Measurements from ENCODE around the gene TGFB2. TPM values are rescaled to one million over a fixed set of nuclear protein-coding genes. Genes with fewer than 3 reads are reported as not detected.

TGFB2 gene
- polyA plus RNA-seq, 6 donors from 2014 or later: 0.23 to 1.1 (median 0.43) TPM; not detected in 1

- peaks cover 0 to 3% (median 0%) of the 10 kb centered on the region in 3 donors for H3K4me1 Mint-ChIP-seq
- ATAC-seq (ENCODE audit: low read depth in 2 of 2): no peak
- peaks cover 0 to 10% of the 10 kb centered on the region in 2 donors for H3K36me3 Mint-ChIP-seq
- H3K4me3 Mint-ChIP-seq: no peak overlapping the region
- DNase-seq: no peak
- no peaks in the 10 kb centered on the region for H3K27me3 Mint-ChIP-seq
- H3K9me3 Mint-ChIP-seq: peaks cover 0 to 2% (median 0%) of the 10 kb centered on the region in 7 donors
- H3K27ac Mint-ChIP-seq: no peak overlapping the region
Measured at GRCh38 chr1:218411101-218411500, 66.0 kb downstream of the TGFB2 start.

- H3K4me1 Mint-ChIP-seq: peaks cover 0 to 3% (median 0%) of the 10 kb centered on the region in 3 donors
- H3K27me3 Mint-ChIP-seq: no peaks in the 10 kb centered on the region
- H3K27ac Mint-ChIP-seq: no peak overlapping the region
- peaks cover 6 to 11% of the 10 kb centered on the region in 2 donors for H3K36me3 Mint-ChIP-seq
- ATAC-seq (ENCODE audit: low read depth in 2 of 2): no peak
- H3K4me3 Mint-ChIP-seq: no peak overlapping the region
- peaks cover 0 to 12% (median 5%) of the 10 kb centered on the region in 7 donors for H3K9me3 Mint-ChIP-seq
- no peak for DNase-seq
Measured at GRCh38 chr1:218412171-218412570, 67.0 kb downstream of the TGFB2 start.

DNA sequence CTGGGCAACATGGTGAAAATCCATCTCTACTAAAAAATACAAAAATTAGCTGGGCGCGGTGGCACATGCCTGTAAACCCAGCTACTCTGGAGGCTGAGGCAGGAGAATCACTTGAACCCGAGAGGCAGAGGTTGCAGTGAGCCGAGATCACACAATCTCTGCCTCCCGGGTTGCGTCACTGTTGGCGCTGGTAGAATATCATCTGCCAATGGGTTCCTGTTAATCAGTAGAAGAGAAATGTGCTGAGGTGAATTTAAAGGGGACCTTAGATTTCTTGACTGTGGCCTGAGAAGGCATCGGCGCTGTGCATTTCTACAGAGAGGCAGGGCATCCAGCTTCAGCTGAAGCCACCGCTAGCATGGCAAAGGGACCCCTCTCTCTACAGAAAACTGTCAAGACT is 68.0 kb downstream of the TGFB2 start:
- H3K27ac Mint-ChIP-seq: no peak overlapping the region
- no peaks in the 10 kb centered on the region for H3K27me3 Mint-ChIP-seq
- no peak for ATAC-seq (ENCODE audit: low read depth in 2 of 2)
- H3K4me1 Mint-ChIP-seq: peaks cover 0 to 3% (median 0%) of the 10 kb centered on the region in 3 donors
- DNase-seq: no peak
- peaks cover 4 to 19% (median 6%) of the 10 kb centered on the region in 7 donors for H3K9me3 Mint-ChIP-seq
- no peak overlapping the region for H3K4me3 Mint-ChIP-seq
- H3K36me3 Mint-ChIP-seq: peaks cover 7 to 12% of the 10 kb centered on the region in 2 donors

- Mint-ChIP-seq H3K9me3 (peaks cover 5 to 26% (median 13%) of the 10 kb centered on the region in 7 donors), H3K4me3 (no peak overlapping the region), H3K27me3 (no peaks in the 10 kb centered on the region), H3K27ac (peak overlapping the region in 1 of 6 donors; percentile 39), H3K36me3 (peaks cover 7 to 11% of the 10 kb centered on the region in 2 donors), H3K4me1 (peaks cover 0 to 3% (median 0%) of the 10 kb centered on the region in 3 donors)
- DNase-seq: no peak
- ATAC-seq (ENCODE audit: low read depth in 2 of 2): no peak
Measured at GRCh38 chr1:218414060-218414728, 69.1 kb downstream of the TGFB2 start.

DNA sequence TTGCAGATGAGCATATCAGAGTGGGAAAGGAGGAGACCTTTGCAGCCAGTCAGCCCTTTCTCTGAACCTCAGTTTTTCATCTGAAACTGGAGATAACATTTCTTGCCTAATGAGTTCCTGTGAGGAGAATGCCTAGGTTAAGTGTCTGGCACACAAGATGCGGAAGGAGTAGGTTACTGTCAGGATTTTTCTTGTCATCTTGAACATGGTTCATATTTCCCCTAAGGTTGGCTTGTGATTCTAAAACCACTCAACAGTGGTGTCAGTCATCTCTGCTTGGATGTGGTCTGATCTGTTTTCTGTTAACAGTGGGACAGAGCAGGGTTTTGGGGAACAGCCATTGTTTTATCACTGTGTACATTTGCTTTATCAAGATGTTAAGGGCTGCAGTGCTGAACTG is 70.6 kb downstream of the TGFB2 start:
- no peak for DNase-seq
- Mint-ChIP-seq H3K9me3 (peaks cover 5 to 28% (median 13%) of the 10 kb centered on the region in 7 donors), H3K36me3 (peaks cover 7 to 8% of the 10 kb centered on the region in 2 donors), H3K4me1 (peaks cover 0 to 3% (median 0%) of the 10 kb centered on the region in 3 donors), H3K4me3 (no peak overlapping the region), H3K27ac (peak overlapping the region in 1 of 6 donors; percentile 21), H3K27me3 (no peaks in the 10 kb centered on the region)
- ATAC-seq (ENCODE audit: low read depth in 2 of 2): no peak

- Mint-ChIP-seq H3K36me3 (peaks cover 7 to 8% of the 10 kb centered on the region in 2 donors), H3K4me3 (no peak overlapping the region), H3K9me3 (peaks cover 5 to 23% (median 12%) of the 10 kb centered on the region in 7 donors), H3K4me1 (no peaks in the 10 kb centered on the region), H3K27ac (no peak overlapping the region), H3K27me3 (no peaks in the 10 kb centered on the region)
- no peak for DNase-seq
- no peak for ATAC-seq (ENCODE audit: low read depth in 2 of 2)
Measured at GRCh38 chr1:218421531-218421930, 76.4 kb downstream of the TGFB2 start.

DNA sequence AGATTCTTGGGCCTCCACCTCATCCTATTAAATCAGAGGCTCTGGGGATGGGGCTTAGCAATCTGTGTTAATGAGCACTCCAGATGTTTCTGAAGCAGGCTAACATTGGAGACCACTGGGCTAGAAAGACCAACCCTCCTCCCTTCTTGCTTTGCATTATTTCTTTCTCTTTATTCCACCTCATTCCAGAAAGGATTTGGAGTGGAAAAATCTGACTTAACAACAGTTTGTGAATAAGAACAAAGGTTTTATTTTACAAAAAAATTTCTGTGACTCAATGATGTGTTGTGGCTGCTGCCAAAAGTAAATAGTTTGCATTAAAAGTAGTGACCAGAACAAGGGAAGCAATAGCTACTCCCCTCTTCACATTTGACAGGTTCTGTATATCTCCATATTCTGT is 79.4 kb downstream of the TGFB2 start:
- Mint-ChIP-seq H3K9me3 (no peaks in the 10 kb centered on the region), H3K4me1 (no peaks in the 10 kb centered on the region), H3K4me3 (no peak overlapping the region)

GRCh38 chr1:218425647-218426342 is 80.7 kb downstream of the TGFB2 start:
- ATAC-seq (ENCODE audit: low read depth in 2 of 2): no peak
- H3K9me3 Mint-ChIP-seq: no peaks in the 10 kb centered on the region
- DNase-seq: no peak
- H3K4me3 Mint-ChIP-seq: no peak overlapping the region
- H3K27ac Mint-ChIP-seq: no peak overlapping the region
- H3K4me1 Mint-ChIP-seq: peaks cover 0 to 4% (median 0%) of the 10 kb centered on the region in 3 donors
- H3K36me3 Mint-ChIP-seq: no peaks in the 10 kb centered on the region
- no peaks in the 10 kb centered on the region for H3K27me3 Mint-ChIP-seq

More for the DNA sequence above, 79.4 kb downstream of the TGFB2 start:
- H3K36me3 Mint-ChIP-seq: no peaks in the 10 kb centered on the region
- no peaks in the 10 kb centered on the region for H3K27me3 Mint-ChIP-seq
- ATAC-seq (ENCODE audit: low read depth in 2 of 2): no peak
- DNase-seq: no peak
- H3K27ac Mint-ChIP-seq: no peak overlapping the region

GRCh38 chr1:218426343-218426657 is 81.2 kb downstream of the TGFB2 start:
- peak overlapping the region in 1 of 6 donors; percentile 74 for H3K27ac Mint-ChIP-seq
- peaks cover 0 to 4% (median 0%) of the 10 kb centered on the region in 3 donors for H3K4me1 Mint-ChIP-seq
- DNase-seq: no peak
- no peak overlapping the region for H3K4me3 Mint-ChIP-seq
- no peak for ATAC-seq (ENCODE audit: low read depth in 2 of 2)
- H3K9me3 Mint-ChIP-seq: no peaks in the 10 kb centered on the region
- no peaks in the 10 kb centered on the region for H3K27me3 Mint-ChIP-seq
- no peaks in the 10 kb centered on the region for H3K36me3 Mint-ChIP-seq

DNA sequence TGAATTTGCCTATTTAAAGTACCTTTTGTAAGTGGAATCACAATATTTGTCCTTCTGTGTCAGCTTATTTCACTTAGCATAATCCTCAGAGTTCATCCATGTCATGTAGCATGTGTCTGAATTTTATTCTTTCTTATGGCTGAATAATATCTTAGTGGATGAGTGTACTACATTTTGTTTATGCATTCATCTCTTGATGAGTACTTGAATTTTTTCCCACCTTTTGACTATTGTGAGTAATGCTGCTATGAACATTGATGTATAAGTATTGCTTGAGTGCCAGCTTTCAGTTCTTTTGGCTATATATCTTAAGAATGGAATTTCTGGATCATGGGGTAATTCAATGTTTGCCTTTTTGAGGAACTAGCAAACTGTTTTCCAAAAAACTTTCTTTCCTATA is 84.2 kb downstream of the TGFB2 start:
- H3K27ac Mint-ChIP-seq: no peak overlapping the region
- no peaks in the 10 kb centered on the region for H3K9me3 Mint-ChIP-seq
- H3K36me3 Mint-ChIP-seq: no peaks in the 10 kb centered on the region
- no peak for ATAC-seq (ENCODE audit: low read depth in 2 of 2)
- H3K4me3 Mint-ChIP-seq: no peak overlapping the region
- no peak for DNase-seq
- peaks cover 0 to under 1% (median 0%) of the 10 kb centered on the region in 3 donors for H3K27me3 Mint-ChIP-seq
- H3K4me1 Mint-ChIP-seq: peaks cover 0 to 4% (median 0%) of the 10 kb centered on the region in 3 donors

DNA sequence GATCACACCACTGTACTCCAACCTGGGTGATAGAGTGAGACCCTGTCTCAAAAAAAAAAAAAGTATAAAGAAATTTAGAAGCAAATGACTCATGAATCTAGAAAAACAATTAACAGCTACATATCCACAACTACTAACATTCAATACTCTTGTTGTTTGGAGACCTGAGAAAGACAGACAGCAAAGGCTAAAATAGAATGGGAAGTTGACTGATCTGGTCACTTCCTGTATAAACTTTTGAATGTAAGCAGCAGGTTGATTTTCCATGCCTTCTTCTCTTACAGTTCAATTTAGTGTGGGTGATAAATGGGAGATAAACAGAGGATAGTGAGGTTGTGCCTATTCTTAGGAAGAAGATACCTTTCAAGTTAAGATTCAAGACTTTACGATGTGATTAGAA is 85.2 kb downstream of the TGFB2 start:
- Mint-ChIP-seq H3K9me3 (no peaks in the 10 kb centered on the region), H3K27me3 (peaks cover 0 to 3% (median 0%) of the 10 kb centered on the region in 3 donors), H3K36me3 (peaks cover 0 to 8% of the 10 kb centered on the region in 2 donors), H3K4me1 (peaks cover 0 to 4% (median 0%) of the 10 kb centered on the region in 3 donors), H3K27ac (peak overlapping the region in 1 of 6 donors; percentile 21), H3K4me3 (no peak overlapping the region)
- ATAC-seq (ENCODE audit: low read depth in 2 of 2): no peak
- no peak for DNase-seq

- no peak for ATAC-seq (ENCODE audit: low read depth in 2 of 2)
- Mint-ChIP-seq H3K36me3 (peaks cover 0 to 10% of the 10 kb centered on the region in 2 donors), H3K9me3 (no peaks in the 10 kb centered on the region), H3K4me3 (no peak overlapping the region), H3K27ac (no peak overlapping the region), H3K4me1 (peaks cover 0 to 4% (median 0%) of the 10 kb centered on the region in 3 donors), H3K27me3 (peaks cover 0 to 5% (median 0%) of the 10 kb centered on the region in 3 donors)
- no peak for DNase-seq
Measured at GRCh38 chr1:218430822-218431221, 85.7 kb downstream of the TGFB2 start.

GRCh38 chr1:218431476-218431875 is 86.3 kb downstream of the TGFB2 start:
- DNase-seq: no peak
- Mint-ChIP-seq H3K9me3 (no peaks in the 10 kb centered on the region), H3K27ac (no peak overlapping the region), H3K36me3 (peaks cover 0 to 15% of the 10 kb centered on the region in 2 donors), H3K4me1 (peaks cover 0 to 4% (median 0%) of the 10 kb centered on the region in 3 donors), H3K27me3 (peaks cover 0 to 7% (median 0%) of the 10 kb centered on the region in 3 donors), H3K4me3 (no peak overlapping the region)
- no peak for ATAC-seq (ENCODE audit: low read depth in 2 of 2)

GRCh38 chr1:218433744-218434143 is 88.6 kb downstream of the TGFB2 start:
- Mint-ChIP-seq H3K4me3 (no peak overlapping the region), H3K27me3 (peaks cover 0 to 7% (median 0%) of the 10 kb centered on the region in 3 donors), H3K4me1 (peaks cover 0 to 4% (median 0%) of the 10 kb centered on the region in 3 donors), H3K36me3 (peaks cover 0 to 15% of the 10 kb centered on the region in 2 donors), H3K9me3 (no peaks in the 10 kb centered on the region), H3K27ac (no peak overlapping the region)
- ATAC-seq (ENCODE audit: low read depth in 2 of 2) (no peak), DNase-seq (no peak)
